Type B pancreatic cell (in vitro differentiated cells): Measurements from ENCODE around the gene COX6B1. TPM values are rescaled to one million over a fixed set of nuclear protein-coding genes. Genes with fewer than 3 reads are reported as not detected.

Source experiments
- DNase-seq: peaks from one replicate; pipeline ENCODE4 v3.0.0; 2021; ENCODE audit warnings: mixed read lengths; ENCODE audit not compliant: unreplicated experiment; ENCODE audit errors: extremely low spot score
- H3K27ac Mint-ChIP-seq: 2 replicates; pipeline ENCODE4 v1.8.0; 2021; ENCODE audit warnings: mild to moderate bottlenecking, mixed read lengths
- H3K27me3 Mint-ChIP-seq: 2 replicates; pipeline ENCODE4 v1.8.0; 2021; ENCODE audit warnings: mixed read lengths
- H3K36me3 Mint-ChIP-seq: 2 replicates; pipeline ENCODE4 v1.8.0; 2021; ENCODE audit warnings: mixed read lengths
- H3K4me1 Mint-ChIP-seq: one replicate; pipeline ENCODE4 v1.8.0; 2021; ENCODE audit warnings: mixed read lengths; ENCODE audit not compliant: unreplicated experiment
- H3K4me3 Mint-ChIP-seq: 2 replicates; pipeline ENCODE4 v1.8.0; 2021; ENCODE audit warnings: mild to moderate bottlenecking, mixed read lengths
- H3K9me3 Mint-ChIP-seq: 2 replicates; pipeline ENCODE4 v1.8.0; 2021; ENCODE audit warnings: mixed read lengths
- CTCF ChIP-seq: fragments of 200-600 bp; sonication (generic); conservative IDR thresholded peaks from 2 replicates; pipeline ENCODE4 v1.5.0; 2021; ENCODE audit warnings: antibody characterized with exemption, mild to moderate bottlenecking
- total RNA-seq: library from RNA; stranded (reverse); gene quantifications from 2 replicates; pipeline ENCODE4 v1.2.1, GENCODE V29; 2021; ENCODE audit warnings: low replicate concordance

The COX6B1 gene
- total RNA-seq, 1 donor from 2014 or later = 408 TPM

- Mint-ChIP-seq H3K4me3 (peak overlapping the region; percentile 90), H3K27ac (no peak overlapping the region), H3K36me3 (no peaks in the 10 kb centered on the region), H3K27me3 (peaks cover 2% of the 10 kb centered on the region), H3K9me3 (no peaks in the 10 kb centered on the region), H3K4me1 (peaks cover 19% of the 10 kb centered on the region)
- no peak for DNase-seq
- TF ChIP-seq CTCF = no peak
Measured at GRCh38 chr19:35642798-35643254, 5.3 kb upstream of the COX6B1 start.

GRCh38 chr19:35643255-35644205 lies 4.6 kb upstream of the COX6B1 start:
- H3K9me3 Mint-ChIP-seq = no peaks in the 10 kb centered on the region
- H3K27me3 Mint-ChIP-seq = peaks cover 2% of the 10 kb centered on the region
- peaks cover 19% of the 10 kb centered on the region for H3K4me1 Mint-ChIP-seq
- peak overlapping the region; percentile 90 for H3K4me3 Mint-ChIP-seq
- DNase-seq = peak; percentile 87
- no peak for TF ChIP-seq CTCF
- no peaks in the 10 kb centered on the region for H3K36me3 Mint-ChIP-seq
- peak overlapping the region; percentile 86 for H3K27ac Mint-ChIP-seq

- TF ChIP-seq CTCF = no peak
- peak; percentile 93 for DNase-seq
- peaks cover 19% of the 10 kb centered on the region for H3K4me1 Mint-ChIP-seq
- no peaks in the 10 kb centered on the region for H3K36me3 Mint-ChIP-seq
- H3K27me3 Mint-ChIP-seq = peaks cover 2% of the 10 kb centered on the region
- H3K9me3 Mint-ChIP-seq = no peaks in the 10 kb centered on the region
- peak overlapping the region; percentile 90 for H3K4me3 Mint-ChIP-seq
- H3K27ac Mint-ChIP-seq = peak overlapping the region; percentile 86
Measured at GRCh38 chr19:35644206-35644986, 3.7 kb upstream of the COX6B1 start.

GRCh38 chr19:35644987-35645679 lies 3.0 kb upstream of the COX6B1 start:
- no peaks in the 10 kb centered on the region for H3K9me3 Mint-ChIP-seq
- TF ChIP-seq CTCF = peak; percentile 33
- DNase-seq = no peak
- H3K36me3 Mint-ChIP-seq = no peaks in the 10 kb centered on the region
- peak overlapping the region; percentile 90 for H3K4me3 Mint-ChIP-seq
- peak overlapping the region; percentile 86 for H3K27ac Mint-ChIP-seq
- peaks cover 2% of the 10 kb centered on the region for H3K27me3 Mint-ChIP-seq
- H3K4me1 Mint-ChIP-seq = peaks cover 19% of the 10 kb centered on the region
